Lower leg skin (tissue), 3 donors: ENCODE measurements around the gene PRKCH.

ENCODE experiments used
- POLR2A ChIP-seq, 2 donors: fragments of 450-650 bp; IDR thresholded peaks; one replicate each; pipeline ENCODE4 v1.6.1; 2016 to 2017; ENCODE audit warnings: antibody characterized with exemption in 2 of 2, mild to moderate bottlenecking in 1 of 2, moderate library complexity in 1 of 2
- TF ChIP-seq, protein P1 (sequence below), 3 donors: fragments of 450-650 bp; IDR thresholded peaks; one replicate each; pipeline ENCODE4 v1.5.1; 2016; ENCODE audit warnings: antibody characterized with exemption in 3 of 3, mild to moderate bottlenecking in 3 of 3, moderate library complexity in 2 of 3

DNA sequence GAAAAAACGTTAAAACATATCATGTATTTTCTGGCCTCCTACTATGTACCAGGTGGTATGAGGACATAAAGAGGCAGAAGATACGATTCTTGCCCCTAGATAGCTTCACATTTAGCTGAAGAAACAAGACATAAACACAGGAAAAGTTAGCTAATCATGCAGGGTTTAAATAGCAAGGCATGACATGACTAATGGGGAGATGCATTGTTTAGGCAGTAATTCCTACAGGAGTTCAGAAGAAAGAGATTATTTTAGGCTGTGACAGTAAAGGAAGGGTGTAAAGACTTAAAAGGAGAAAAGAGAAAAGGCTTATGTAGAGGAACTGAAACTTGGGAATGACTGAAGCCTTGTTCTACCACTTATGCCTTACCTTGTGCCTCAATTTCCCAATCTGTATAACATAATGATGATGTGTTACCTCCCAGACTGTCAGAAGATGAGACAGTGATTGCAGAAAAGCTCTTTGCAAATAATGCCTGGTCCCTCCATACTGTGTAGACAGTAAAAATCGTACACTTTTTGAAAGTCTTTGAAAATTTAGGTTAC lies 44.4 kb downstream of the PRKCH start:
- TF ChIP-seq, protein P1, sequence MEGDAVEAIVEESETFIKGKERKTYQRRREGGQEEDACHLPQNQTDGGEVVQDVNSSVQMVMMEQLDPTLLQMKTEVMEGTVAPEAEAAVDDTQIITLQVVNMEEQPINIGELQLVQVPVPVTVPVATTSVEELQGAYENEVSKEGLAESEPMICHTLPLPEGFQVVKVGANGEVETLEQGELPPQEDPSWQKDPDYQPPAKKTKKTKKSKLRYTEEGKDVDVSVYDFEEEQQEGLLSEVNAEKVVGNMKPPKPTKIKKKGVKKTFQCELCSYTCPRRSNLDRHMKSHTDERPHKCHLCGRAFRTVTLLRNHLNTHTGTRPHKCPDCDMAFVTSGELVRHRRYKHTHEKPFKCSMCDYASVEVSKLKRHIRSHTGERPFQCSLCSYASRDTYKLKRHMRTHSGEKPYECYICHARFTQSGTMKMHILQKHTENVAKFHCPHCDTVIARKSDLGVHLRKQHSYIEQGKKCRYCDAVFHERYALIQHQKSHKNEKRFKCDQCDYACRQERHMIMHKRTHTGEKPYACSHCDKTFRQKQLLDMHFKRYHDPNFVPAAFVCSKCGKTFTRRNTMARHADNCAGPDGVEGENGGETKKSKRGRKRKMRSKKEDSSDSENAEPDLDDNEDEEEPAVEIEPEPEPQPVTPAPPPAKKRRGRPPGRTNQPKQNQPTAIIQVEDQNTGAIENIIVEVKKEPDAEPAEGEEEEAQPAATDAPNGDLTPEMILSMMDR (IDR thresholded peaks at IDR 0.05) = no peak
- no peak for TF ChIP-seq POLR2A (IDR thresholded peaks at IDR 0.05)
